Sigmoid colon (tissue), 7 donors: ENCODE results near the gene PUS10. TPM values are rescaled to one million over a fixed set of nuclear protein-coding genes. Genes with fewer than 3 reads are reported as not detected.

Experiments used
- DNase-seq: peaks from one replicate; pipeline ENCODE4 v3.0.0-alpha.2; 2019
- H3K27ac ChIP-seq, 4 donors: fragments of 200-600 bp; sonication (generic); one replicate each; pipeline ENCODE4 v1.5.1; 2016 to 2019; ENCODE audit warnings: mild to moderate bottlenecking in 1 of 4
- H3K27me3 ChIP-seq, 3 donors: fragments of 200-600 bp; sonication (generic); one replicate each; pipeline ENCODE4 v1.5.1; 2019; ENCODE audit warnings: mild to moderate bottlenecking in 1 of 3
- H3K36me3 ChIP-seq, 4 donors: fragments of 200-600 bp; sonication (generic); one replicate each; pipeline ENCODE4 v1.5.1; 2016 to 2019
- H3K4me1 ChIP-seq, 4 donors: fragments of 200-600 bp; sonication (generic); one replicate each; pipeline ENCODE4 v1.5.1; 2017 to 2019
- H3K4me3 ChIP-seq, 4 donors: fragments of 200-600 bp; sonication (generic); one replicate each; pipeline ENCODE4 v1.5.1; 2017 to 2019; ENCODE audit warnings: mild to moderate bottlenecking in 2 of 4, moderate library complexity in 1 of 4
- H3K9me3 ChIP-seq, 4 donors: fragments of 200-600 bp in 3 of 4; sonication (generic) in 3 of 4; one replicate each; pipeline versions ENCODE4 v1.5.1 to v1.6.1; 2013 to 2019
- CTCF ChIP-seq, 4 experiments: fragments of 450-650 bp in 3 of 4; fragments of 200-600 bp in 1 of 4; IDR thresholded peaks; one replicate each; pipeline ENCODE4 v1.5.1; 2016 to 2019; ENCODE audit warnings: antibody characterized with exemption in 4 of 4, mild to moderate bottlenecking in 3 of 4, moderate library complexity in 2 of 4
- EP300 ChIP-seq, 4 donors: sonication (generic); formaldehyde crosslinking; IDR thresholded peaks; one replicate each; pipeline ENCODE4 v1.6.1; 2017; ENCODE audit warnings: antibody characterized with exemption in 4 of 4
- POLR2A ChIP-seq, 2 donors: fragments of 450-650 bp; IDR thresholded peaks; one replicate each; pipeline ENCODE4 v1.6.1; 2016; ENCODE audit warnings: antibody characterized with exemption in 2 of 2, mild to moderate bottlenecking in 2 of 2, moderate library complexity in 2 of 2
- POLR2AphosphoS5 ChIP-seq, 4 donors: sonication (generic); formaldehyde crosslinking; IDR thresholded peaks; one replicate each; pipeline ENCODE4 v1.6.1; 2017; ENCODE audit warnings: antibody characterized with exemption in 4 of 4
- WGBS, 2 donors: extraction: QIAGEN DNeasy Blood & Tissue Kit; methylation state at CpG; one replicate each; pipeline ENCODE4 v1.1.7; 2013; 5-methylcytosine and 5-hydroxymethylcytosine counted together
- intact Hi-C: fragments of 100-400 bp; cut with DNase I; formaldehyde crosslinking; loops from one replicate; pipeline ENCODE4 v1.15.1; 2023
- polyA plus RNA-seq, 3 donors: library from polyadenylated mRNA; stranded (reverse); fragments of 200-250 nt; gene quantifications; one replicate each; pipeline ENCODE4 v1.2.3, GENCODE V29; 2013
- total RNA-seq, 4 donors: library from RNA; depleted of rRNA; stranded (reverse); fragments of >200 nt; gene quantifications; one replicate each; pipeline ENCODE4 v1.1.0, GENCODE V29; 2016
- donor health status: healthy with polysubstance abuse.
- donor health status: Bipolar disorder and iron deficiency.
- donor health status: healthy.

Gene PUS10
- total and polyA plus RNA-seq, 7 donors = 3.1 to 8.3 (median 5.0) TPM

DNA sequence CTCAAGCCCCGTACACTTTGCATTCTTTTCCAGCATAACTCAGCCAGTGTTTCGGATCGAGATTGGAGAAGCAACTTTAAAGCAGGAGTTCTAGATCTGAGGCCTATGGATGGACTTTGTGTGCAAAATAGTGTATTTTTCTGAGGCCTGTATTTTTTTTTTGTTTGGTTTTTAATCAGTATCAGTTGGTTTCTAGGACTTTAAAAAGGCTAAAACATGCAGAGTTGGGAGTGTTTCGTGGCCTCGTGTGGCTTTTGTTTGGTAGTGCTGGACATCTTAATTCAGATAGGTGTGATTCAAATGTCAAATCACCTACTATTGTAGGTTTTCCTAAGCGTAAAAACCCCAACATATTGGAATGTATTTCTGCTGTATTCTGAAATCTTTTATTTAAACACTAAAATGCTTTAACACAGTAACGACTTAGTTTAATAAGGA is 282 bp upstream of the PUS10 start:
- no peaks in the 10 kb centered on the region for H3K9me3 ChIP-seq
- 1% methylated on average over 7 of the region's 7 CpGs for WGBS, 2 donors
- H3K36me3 ChIP-seq = peaks cover 0 to 8% (median 0%) of the 10 kb centered on the region in 4 donors
- H3K27ac ChIP-seq = peak overlapping the region; percentile 91 to 96 (median 92)
- no peaks in the 10 kb centered on the region for H3K27me3 ChIP-seq
- intact Hi-C loops = loop anchor here (5.0 kb wide), 2 partner anchors 49 to 136 kb away; partner anchors contain the start of genes REL and SANBR
- no peak for DNase-seq
- peaks cover 0 to 34% (median 15%) of the 10 kb centered on the region in 4 donors for H3K4me1 ChIP-seq
- peak overlapping the region; percentile 80 to 96 (median 88) for H3K4me3 ChIP-seq
- no peak for TF ChIP-seq CTCF (IDR thresholded peaks at IDR 0.05)
- no peak for TF ChIP-seq POLR2A (IDR thresholded peaks at IDR 0.05)
- no peak for TF ChIP-seq EP300 (IDR thresholded peaks at IDR 0.05)
- no peak for TF ChIP-seq POLR2AphosphoS5 (IDR thresholded peaks at IDR 0.05)

DNA sequence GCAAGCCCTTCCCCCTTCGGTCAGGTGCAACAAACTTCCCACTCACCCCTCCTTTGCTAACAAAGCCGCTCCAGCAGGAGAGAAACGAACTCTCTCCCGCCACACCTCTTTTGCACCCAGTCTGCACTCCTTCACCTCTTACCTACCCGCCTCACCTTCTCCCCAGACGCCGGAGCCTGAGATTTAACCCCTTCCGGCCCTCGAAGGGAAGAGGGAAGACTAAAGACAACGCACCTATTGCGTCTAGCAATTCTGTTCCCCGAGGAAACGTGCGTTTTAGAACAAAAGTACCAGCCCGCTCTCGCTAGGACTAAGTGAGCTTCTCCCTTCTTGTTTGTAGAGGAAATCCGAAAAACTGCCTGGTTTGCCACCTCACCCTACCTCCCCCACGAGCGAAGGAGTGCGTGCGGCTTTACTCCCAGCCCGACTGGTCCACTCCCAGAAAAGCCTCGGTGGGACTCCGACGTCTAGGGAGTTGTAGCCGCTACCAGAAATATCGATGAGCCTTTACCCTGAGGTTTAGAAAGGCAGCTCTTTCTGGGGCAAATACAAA is 976 bp downstream of the PUS10 start:
- intact Hi-C loops = loop anchor here (5.0 kb wide), 2 partner anchors 50 to 135 kb away; partner anchors contain the start of genes REL and SANBR

DNA sequence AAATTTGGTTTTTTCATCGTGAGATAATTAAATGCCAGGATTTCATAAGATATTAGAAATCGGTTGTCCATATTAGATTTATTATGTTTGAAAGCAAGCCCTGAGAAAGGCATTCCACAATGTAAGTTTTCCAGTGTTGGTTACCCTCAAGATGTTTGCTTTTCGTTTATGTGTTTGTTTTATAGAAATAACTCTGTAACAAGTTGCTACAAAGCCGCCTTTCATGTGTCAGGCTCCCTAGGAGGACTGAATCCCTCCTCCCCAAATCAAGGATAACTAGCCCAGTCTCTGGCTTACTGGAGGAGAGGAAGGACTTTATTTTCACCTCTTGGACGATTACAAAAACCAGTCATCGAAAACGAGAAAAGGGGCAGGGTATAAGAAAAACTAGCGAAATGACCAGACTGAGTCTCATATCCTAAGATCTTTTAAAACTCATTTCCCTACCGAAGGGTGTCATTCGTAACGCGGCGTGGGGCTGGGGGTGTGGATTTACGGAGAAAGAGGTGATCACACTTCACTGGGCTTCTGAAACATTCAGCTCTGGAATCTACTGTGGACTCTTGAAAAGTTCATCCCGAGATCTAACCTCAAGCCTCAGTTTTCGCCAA is 1.6 kb downstream of the PUS10 start:
- TF ChIP-seq POLR2A (IDR thresholded peaks at IDR 0.05) = no peak
- no peak for TF ChIP-seq POLR2AphosphoS5 (IDR thresholded peaks at IDR 0.05)
- TF ChIP-seq EP300 (IDR thresholded peaks at IDR 0.05) = no peak
- TF ChIP-seq CTCF (IDR thresholded peaks at IDR 0.05) = no peak
- Histone ChIP-seq H3K4me3 (peak overlapping the region; percentile 80 to 96 (median 88)), H3K27ac (peak overlapping the region; percentile 91 to 96 (median 92)), H3K9me3 (no peaks in the 10 kb centered on the region), H3K27me3 (no peaks in the 10 kb centered on the region), H3K4me1 (peaks cover 0 to 37% (median 17%) of the 10 kb centered on the region in 4 donors), H3K36me3 (peaks cover 0 to 5% (median 0%) of the 10 kb centered on the region in 4 donors)
- DNase-seq = no peak
- intact Hi-C loops = loop anchor here (5.0 kb wide), 2 partner anchors 51 to 134 kb away; partner anchors contain the start of genes REL and SANBR
- WGBS, 2 donors = 1 to 3% methylated on average over 16 of the region's 16 CpGs

More for the DNA sequence above, 976 bp downstream of the PUS10 start:
- peak overlapping the region; percentile 80 to 96 (median 88) for H3K4me3 ChIP-seq
- peak overlapping the region; percentile 91 to 96 (median 92) for H3K27ac ChIP-seq
- H3K9me3 ChIP-seq = no peaks in the 10 kb centered on the region
- 0% methylated on average over 27 of the region's 27 CpGs for WGBS, 2 donors
- peaks cover 0 to 8% (median 0%) of the 10 kb centered on the region in 4 donors for H3K36me3 ChIP-seq
- H3K27me3 ChIP-seq = no peaks in the 10 kb centered on the region
- DNase-seq = peak; percentile 84
- H3K4me1 ChIP-seq = peaks cover 0 to 34% (median 16%) of the 10 kb centered on the region in 4 donors
- TF ChIP-seq CTCF (IDR thresholded peaks at IDR 0.05) = no peak
- peak; percentile 34 to 76 (median 64) for TF ChIP-seq POLR2AphosphoS5 (IDR thresholded peaks at IDR 0.05)
- TF ChIP-seq POLR2A (IDR thresholded peaks at IDR 0.05) = peak in 1 of 2 donors; percentile 15
- TF ChIP-seq EP300 (IDR thresholded peaks at IDR 0.05) = no peak

- Histone ChIP-seq H3K4me3 (no peak overlapping the region), H3K9me3 (no peaks in the 10 kb centered on the region), H3K27me3 (no peaks in the 10 kb centered on the region), H3K27ac (no peak overlapping the region), H3K36me3 (no peaks in the 10 kb centered on the region), H3K4me1 (peaks cover 0 to 37% (median 17%) of the 10 kb centered on the region in 4 donors)
- intact Hi-C loops = loop anchor here (5.0 kb wide), 2 partner anchors 51 to 134 kb away; partner anchors contain the start of genes REL and SANBR
- WGBS, 2 donors = 8 to 38% methylated on average over 2 of the region's 2 CpGs
- no peak for DNase-seq
- TF ChIP-seq POLR2A (IDR thresholded peaks at IDR 0.05) = no peak
- no peak for TF ChIP-seq POLR2AphosphoS5 (IDR thresholded peaks at IDR 0.05)
- TF ChIP-seq CTCF (IDR thresholded peaks at IDR 0.05) = no peak
- TF ChIP-seq EP300 (IDR thresholded peaks at IDR 0.05) = no peak
Observed at GRCh38 chr2:61015976-61016375, 2.1 kb downstream of the PUS10 start.
